HCT116 (cell line): Measurements from ENCODE around the gene ADNP. TPM values are rescaled to one million over a fixed set of nuclear protein-coding genes. Genes with fewer than 3 reads are reported as not detected.

ENCODE experiments used
- ATAC-seq: fragments of 200-7000 bp; cut with Tn5 transposase; 2 replicates; pipeline ENCODE4 v1.9.1; 2020; ENCODE audit warnings: mild to moderate bottlenecking, moderate library complexity
- BruUV-seq: library from RNA; stranded (reverse); fragments of 400-500 nt; replicated peaks from 2 replicates; lab custom pipeline; 2021; lab: Mats Ljungman, UMichigan
- CTCF ChIA-PET: fragments of 300-600 bp; sonication (Branson Sonifier 250); formaldehyde crosslinking; loops from one replicate; lab custom pipeline; 2021; ENCODE audit warnings: antibody characterized with exemption; lab: Charles Lee
- POLR2A ChIA-PET: fragments of 300-600, 350-600 bp; sonication (Branson Sonifier 250); formaldehyde crosslinking; loops from one replicate; lab custom pipeline; 2021; ENCODE audit warnings: antibody characterized with exemption; lab: Charles Lee
- RAD21 ChIA-PET, 2 experiments: fragments of 300-600 bp; sonication (Branson Sonifier 250); formaldehyde crosslinking; loops; one replicate each; lab custom pipeline; 2023; ENCODE audit warnings: low total read pairs in 2 of 2; ENCODE audit not compliant: uncharacterized antibody in 2 of 2, unreplicated experiment in 2 of 2, low non-redundant PET in 1 of 2; lab: Charles Lee
- DNase-seq: peaks from one replicate; pipeline ENCODE4 v3.0.0-alpha.2; 2010; ENCODE audit warnings: low read depth, low spot score
- H2AFZ ChIP-seq: fragments of 200-600 bp; shearing (Covaris generic), sonication (generic); 2 replicates; pipeline ENCODE4 v1.6.1; 2017; ENCODE audit warnings: low read depth, mixed run types, mixed read lengths, antibody characterized with exemption, low read length; ENCODE audit not compliant: poor library complexity, severe bottlenecking
- H3K27ac ChIP-seq: 2 replicates; pipeline ENCODE4 v1.5.1; 2012; ENCODE audit warnings: low read depth, low read length
- H3K27me3 ChIP-seq: fragments of 200-600 bp; sonication (generic); 2 replicates; pipeline ENCODE4 v1.6.1; 2016; ENCODE audit warnings: mixed run types, low read length, mixed read lengths; ENCODE audit not compliant: insufficient read depth
- H3K36me3 ChIP-seq, 2 experiments: fragments of 200-500 bp in 1 of 2; fragments of 200-600 bp in 1 of 2; sonication (Bioruptor generic) in 1 of 2; sonication (generic) in 1 of 2; 2 replicates each; pipeline versions ENCODE4 v1.5.1 to v1.6.1; 2014 to 2016; ENCODE audit warnings: low read length in 2 of 2, inconsistent platforms in 1 of 2, mixed read lengths in 1 of 2, mixed run types in 1 of 2; ENCODE audit not compliant: insufficient read depth in 2 of 2, control insufficient read depth in 1 of 2
- H3K4me1 ChIP-seq, 2 experiments: fragments of 200-600 bp in 1 of 2; sonication (generic) in 1 of 2; 2 replicates each; pipeline versions ENCODE4 v1.5.1 to v1.6.1; 2012 to 2017; ENCODE audit warnings: low read length in 2 of 2, inconsistent platforms in 1 of 2, mild to moderate bottlenecking in 1 of 2, mixed read lengths in 1 of 2, mixed run types in 1 of 2, moderate library complexity in 1 of 2; ENCODE audit not compliant: insufficient read depth in 2 of 2, control insufficient read depth in 1 of 2
- H3K4me2 ChIP-seq: fragments of 200-600 bp; sonication (generic); 2 replicates; pipeline ENCODE4 v1.6.1; 2017; ENCODE audit warnings: mixed run types, low read length, mixed read lengths
- H3K4me3 ChIP-seq, 2 experiments: fragments of 200-600 bp in 1 of 2; sonication (generic) in 1 of 2; replicated peaks in 1 of 2; 2 replicates each; pipeline ENCODE4 v1.5.1; 2011 to 2016; ENCODE audit warnings: low read length in 2 of 2, control low read depth in 1 of 2, low read depth in 1 of 2, mild to moderate bottlenecking in 1 of 2, mixed read lengths in 1 of 2, mixed run types in 1 of 2
- H3K79me2 ChIP-seq: fragments of 200-600 bp; sonication (generic); 2 replicates; pipeline ENCODE4 v1.6.1; 2017; ENCODE audit warnings: mild to moderate bottlenecking, mixed run types, low read length, moderate library complexity, mixed read lengths; ENCODE audit not compliant: insufficient read depth
- H3K9ac ChIP-seq: fragments of 200-600 bp; sonication (generic); 2 replicates; pipeline ENCODE4 v1.6.1; 2016; ENCODE audit warnings: low read length, mixed read lengths
- H3K9me2 ChIP-seq: fragments of 200-600 bp; sonication (generic), shearing (Covaris generic); 2 replicates; pipeline ENCODE4 v1.6.1; 2017; ENCODE audit warnings: mixed run types, mild to moderate bottlenecking, moderate library complexity; ENCODE audit not compliant: insufficient read depth
- H3K9me3 ChIP-seq, 2 experiments: fragments of 200-500 bp in 1 of 2; fragments of 200-600 bp in 1 of 2; sonication (Bioruptor generic) in 1 of 2; sonication (generic) in 1 of 2; 2 replicates each; pipeline ENCODE4 v1.6.1; 2014 to 2017; ENCODE audit warnings: low read length in 2 of 2, mixed read lengths in 2 of 2, inconsistent platforms in 1 of 2, low read depth in 1 of 2, mild to moderate bottlenecking in 1 of 2, mixed run types in 1 of 2, moderate library complexity in 1 of 2; ENCODE audit not compliant: control insufficient read depth in 1 of 2, insufficient read depth in 1 of 2
- H4K20me1 ChIP-seq: fragments of 200-600 bp; sonication (generic), shearing (Covaris generic); 2 replicates; pipeline ENCODE4 v1.6.1; 2017; ENCODE audit warnings: mixed run types, mild to moderate bottlenecking, moderate library complexity; ENCODE audit not compliant: insufficient read depth
- CBX3 ChIP-seq: IDR thresholded peaks from 2 replicates; pipeline ENCODE4 v1.6.1; 2012; ENCODE audit warnings: low read depth
- CEBPB ChIP-seq: IDR thresholded peaks from 2 replicates; pipeline ENCODE4 v1.6.1; 2012; ENCODE audit warnings: low read depth
- ELF1 ChIP-seq: IDR thresholded peaks from 2 replicates; pipeline ENCODE4 v1.6.1; 2012; ENCODE audit warnings: low read depth, borderline replicate concordance
- EZH2 ChIP-seq: fragments of 200-600 bp; sonication (generic); IDR thresholded peaks from 2 replicates; pipeline ENCODE4 v1.6.1; 2017; ENCODE audit warnings: antibody characterized with exemption, mixed run types
- JUND ChIP-seq: IDR thresholded peaks from 2 replicates; pipeline ENCODE4 v1.6.1; 2012
- POLR2AphosphoS5 ChIP-seq: IDR thresholded peaks from 2 replicates; pipeline ENCODE4 v1.6.1; 2011; ENCODE audit warnings: mild to moderate bottlenecking, low read depth, low read length, moderate library complexity
- REST ChIP-seq: IDR thresholded peaks from 2 replicates; pipeline ENCODE4 v1.6.1; 2012; ENCODE audit warnings: low read depth
- SIN3A ChIP-seq: IDR thresholded peaks from 2 replicates; pipeline ENCODE4 v1.6.1; 2012; ENCODE audit warnings: low read depth
- SP1 ChIP-seq: IDR thresholded peaks from 2 replicates; pipeline ENCODE4 v1.6.1; 2012; ENCODE audit warnings: low read depth
- SRF ChIP-seq: IDR thresholded peaks from 2 replicates; pipeline ENCODE4 v1.6.1; 2012; ENCODE audit warnings: low read depth
- TCF7L2 ChIP-seq: IDR thresholded peaks from 2 replicates; pipeline ENCODE4 v1.7.0; 2011; ENCODE audit warnings: borderline replicate concordance, inconsistent platforms; ENCODE audit not compliant: insufficient read depth, insufficient read length; ENCODE audit errors: extremely low read depth
- ZFX ChIP-seq: fragments of 450-650 bp; IDR thresholded peaks from 2 replicates; pipeline ENCODE4 v1.6.1; 2017
- ZNF274 ChIP-seq: fragments of 200-500 bp; sonication (Bioruptor generic); IDR thresholded peaks from 2 replicates; pipeline ENCODE4 v1.6.1; 2014; ENCODE audit warnings: mild to moderate bottlenecking, low read depth, low read length, inconsistent platforms
- intact Hi-C: fragments of 100-400 bp; cut with micrococcal nuclease; formaldehyde crosslinking; loops from 2 replicates; pipeline ENCODE4 v1.10.0; 2022
- total RNA-seq: library from RNA; stranded (reverse); gene quantifications from one replicate; pipeline ENCODE4 v1.2.1, GENCODE V29; 2021; ENCODE audit not compliant: unreplicated experiment
- TF ChIP-seq, protein P1 (sequence below): IDR thresholded peaks from 2 replicates; pipeline ENCODE4 v1.6.1; 2012
- TF ChIP-seq, protein P2 (sequence below), 3 experiments: fragments of 200-600 bp in 1 of 3; sonication (generic) in 1 of 3; IDR thresholded peaks in 2 of 3; conservative IDR thresholded peaks in 1 of 3; 2 replicates each; pipeline ENCODE4 v1.5.1; 2012 to 2017; ENCODE audit warnings: low read depth in 2 of 3, low read length in 2 of 3, antibody characterized with exemption in 1 of 3, borderline replicate concordance in 1 of 3, control low read depth in 1 of 3, mild to moderate bottlenecking in 1 of 3, mixed read lengths in 1 of 3, mixed run types in 1 of 3, moderate library complexity in 1 of 3; ENCODE audit not compliant: insufficient read depth in 1 of 3
- TF ChIP-seq, protein P3 (sequence below): IDR thresholded peaks from 2 replicates; pipeline ENCODE4 v1.6.1; 2012

ADNP gene
- total RNA-seq, 1 experiment from 2014 or later = 85.9 TPM

GRCh38 chr20:50876816-50877215 is 54.4 kb downstream of the ADNP start:
- Histone ChIP-seq H3K4me3 (no peak overlapping the region), H3K4me2 (no peak overlapping the region), H3K4me1 (no peaks in the 10 kb centered on the region), H3K9me2 (no peaks in the 10 kb centered on the region), H3K9ac (no peak overlapping the region), H3K36me3 (no peaks in the 10 kb centered on the region), H3K79me2 (no peaks in the 10 kb centered on the region), H3K9me3 (no peaks in the 10 kb centered on the region), H2AFZ (no peak overlapping the region), H4K20me1 (no peaks in the 10 kb centered on the region), H3K27me3 (no peaks in the 10 kb centered on the region), H3K27ac (no peak overlapping the region)
- POLR2A ChIA-PET = no interaction called here
- BruUV-seq = no TSS peak
- ATAC-seq (no peak), DNase-seq (no peak)
- intact Hi-C loops = no loop called here
- CTCF ChIA-PET = no interaction called here
- RAD21 ChIA-PET = no interaction called here
- TF ChIP-seq CEBPB = no peak

- Histone ChIP-seq H3K79me2 (no peaks in the 10 kb centered on the region), H2AFZ (no peak overlapping the region), H3K27ac (no peak overlapping the region), H3K4me3 (no peak overlapping the region), H3K9me3 (no peaks in the 10 kb centered on the region), H4K20me1 (no peaks in the 10 kb centered on the region), H3K9ac (no peak overlapping the region), H3K27me3 (no peaks in the 10 kb centered on the region), H3K4me2 (no peak overlapping the region), H3K36me3 (no peaks in the 10 kb centered on the region), H3K4me1 (no peaks in the 10 kb centered on the region), H3K9me2 (no peaks in the 10 kb centered on the region)
- ChIA-PET POLR2A (no interaction called here), CTCF (no interaction called here), RAD21 (no interaction called here)
- DNase-seq (no peak), ATAC-seq (no peak)
- no TSS peak for BruUV-seq
- intact Hi-C loops = no loop called here
- TF ChIP-seq CEBPB = no peak
- no peak for TF ChIP-seq SRF
- TF ChIP-seq ZFX = no peak
- no peak for TF ChIP-seq ZNF274
- TF ChIP-seq, protein P1, sequence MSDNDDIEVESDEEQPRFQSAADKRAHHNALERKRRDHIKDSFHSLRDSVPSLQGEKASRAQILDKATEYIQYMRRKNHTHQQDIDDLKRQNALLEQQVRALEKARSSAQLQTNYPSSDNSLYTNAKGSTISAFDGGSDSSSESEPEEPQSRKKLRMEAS = no peak
- no peak for TF ChIP-seq SIN3A
- TF ChIP-seq POLR2AphosphoS5 = no peak
- TF ChIP-seq TCF7L2 = no peak
- no peak for TF ChIP-seq EZH2
- TF ChIP-seq ELF1 = no peak
- no peak for TF ChIP-seq REST
- no peak for TF ChIP-seq JUND
- TF ChIP-seq SP1 = no peak
- TF ChIP-seq, protein P2, sequence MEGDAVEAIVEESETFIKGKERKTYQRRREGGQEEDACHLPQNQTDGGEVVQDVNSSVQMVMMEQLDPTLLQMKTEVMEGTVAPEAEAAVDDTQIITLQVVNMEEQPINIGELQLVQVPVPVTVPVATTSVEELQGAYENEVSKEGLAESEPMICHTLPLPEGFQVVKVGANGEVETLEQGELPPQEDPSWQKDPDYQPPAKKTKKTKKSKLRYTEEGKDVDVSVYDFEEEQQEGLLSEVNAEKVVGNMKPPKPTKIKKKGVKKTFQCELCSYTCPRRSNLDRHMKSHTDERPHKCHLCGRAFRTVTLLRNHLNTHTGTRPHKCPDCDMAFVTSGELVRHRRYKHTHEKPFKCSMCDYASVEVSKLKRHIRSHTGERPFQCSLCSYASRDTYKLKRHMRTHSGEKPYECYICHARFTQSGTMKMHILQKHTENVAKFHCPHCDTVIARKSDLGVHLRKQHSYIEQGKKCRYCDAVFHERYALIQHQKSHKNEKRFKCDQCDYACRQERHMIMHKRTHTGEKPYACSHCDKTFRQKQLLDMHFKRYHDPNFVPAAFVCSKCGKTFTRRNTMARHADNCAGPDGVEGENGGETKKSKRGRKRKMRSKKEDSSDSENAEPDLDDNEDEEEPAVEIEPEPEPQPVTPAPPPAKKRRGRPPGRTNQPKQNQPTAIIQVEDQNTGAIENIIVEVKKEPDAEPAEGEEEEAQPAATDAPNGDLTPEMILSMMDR (IDR thresholded peaks at IDR 0.05 in 2 of 3, conservative IDR thresholded peaks at IDR 0.05 in 1 of 3; ENCODE audit: borderline replicate concordance in 1 of 3, insufficient read depth in 1 of 3, low read depth in 2 of 3, low read length in 2 of 3) = no peak
- TF ChIP-seq, protein P3, sequence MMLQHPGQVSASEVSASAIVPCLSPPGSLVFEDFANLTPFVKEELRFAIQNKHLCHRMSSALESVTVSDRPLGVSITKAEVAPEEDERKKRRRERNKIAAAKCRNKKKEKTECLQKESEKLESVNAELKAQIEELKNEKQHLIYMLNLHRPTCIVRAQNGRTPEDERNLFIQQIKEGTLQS = no peak
- TF ChIP-seq CBX3 = no peak
Measured at GRCh38 chr20:50876063-50876685, 55.1 kb downstream of the ADNP start.
